AG04449 (cell line): ENCODE data around the gene MYD88.

ENCODE experiments used
- CTCF ChIA-PET: fragments of 350-600 bp; formaldehyde crosslinking; extraction: SDS; loops from one replicate; lab custom pipeline; 2021; ENCODE audit warnings: antibody characterized with exemption; lab: Yijun Ruan, JAX
- POLR2A ChIA-PET: fragments of 400-600, 350-600 bp; formaldehyde crosslinking; extraction: SDS; loops from one replicate; lab custom pipeline; 2020; ENCODE audit warnings: antibody characterized with exemption, inconsistent platforms; lab: Yijun Ruan, JAX
- DNase-seq: peaks from one replicate; pipeline ENCODE4 v3.0.0-alpha.2; 2010; ENCODE audit warnings: low read depth, low spot score
- H3K4me3 ChIP-seq: 2 replicates; pipeline ENCODE4 v1.5.1; 2011; ENCODE audit warnings: low read depth, mild to moderate bottlenecking, control low read depth, low read length
- CTCF ChIP-seq: IDR thresholded peaks from one replicate; pipeline ENCODE4 v1.5.1; 2011; ENCODE audit warnings: mild to moderate bottlenecking, moderate library complexity, low read length, control low read depth, inconsistent platforms; ENCODE audit not compliant: insufficient read depth; ENCODE audit errors: missing control alignments

MYD88 gene

GRCh38 chr3:38119248-38119544 is 19.3 kb upstream of the MYD88 start:
- DNase-seq = no peak
- CTCF ChIA-PET = interaction anchor here (1.2 to 6.1 kb wide), 11 partner anchors 9 to 364 kb away, joined by 3 to 51 read pairs (median 11); partner anchors contain the start of genes ACAA1 and XYLB
- POLR2A ChIA-PET = no interaction called here
- no peak for TF ChIP-seq CTCF
- H3K4me3 ChIP-seq = no peak overlapping the region

- ChIA-PET CTCF (interaction anchor here (1.2 to 6.1 kb wide), 9 partner anchors 8 to 361 kb away, joined by 3 to 51 read pairs (median 8); partner anchors contain the start of genes ACAA1 and XYLB), POLR2A (no interaction called here)
- H3K4me3 ChIP-seq = no peak overlapping the region
- no peak for DNase-seq
- no peak for TF ChIP-seq CTCF
Measured at GRCh38 chr3:38119821-38120692, 18.4 kb upstream of the MYD88 start.

GRCh38 chr3:38120693-38121450 is 17.6 kb upstream of the MYD88 start:
- ChIA-PET POLR2A (interaction anchor here (0.7 kb wide), 1 partner anchor 16 kb away, joined by 3 read pairs; the partner anchor contains the start of gene ACAA1), CTCF (interaction anchor here (1.5 to 6.1 kb wide), 5 partner anchors 7 to 225 kb away, joined by 3 to 51 read pairs (median 8); partner anchors contain the start of gene XYLB)
- no peak overlapping the region for H3K4me3 ChIP-seq
- no peak for TF ChIP-seq CTCF
- no peak for DNase-seq

- TF ChIP-seq CTCF = no peak
- POLR2A ChIA-PET = interaction anchor here (0.7 kb wide), 1 partner anchor 16 kb away, joined by 3 read pairs; the partner anchor contains the start of gene ACAA1
- DNase-seq = no peak
- H3K4me3 ChIP-seq = no peak overlapping the region
- CTCF ChIA-PET = interaction anchor here (2.4 to 6.1 kb wide), 2 partner anchors 7 to 12 kb away, joined by 8 to 51 read pairs; no protein-coding TSS in a partner anchor
Measured at GRCh38 chr3:38121451-38121831, 17.0 kb upstream of the MYD88 start.

- DNase-seq = no peak
- ChIA-PET CTCF (interaction anchor here (2.4 kb wide), 1 partner anchor 11 kb away, joined by 8 read pairs; no protein-coding TSS in a partner anchor), POLR2A (no interaction called here)
- no peak overlapping the region for H3K4me3 ChIP-seq
- TF ChIP-seq CTCF = no peak
Measured at GRCh38 chr3:38121832-38122461, 16.5 kb upstream of the MYD88 start.
